GM23338 (cell line): Measurements from ENCODE around the gene ZNF264. TPM values are rescaled to one million over a fixed set of nuclear protein-coding genes. Genes with fewer than 3 reads are reported as not detected.

Experiments
- ATAC-seq: fragments of 200-7000 bp; cut with Tn5 transposase; 3 replicates; pipeline ENCODE4 v1.9.1; 2020
- DNase-seq: peaks from one replicate; pipeline ENCODE4 v3.0.0-alpha.2; 2015; ENCODE audit warnings: low spot score
- H2AFZ ChIP-seq: fragments of 200-600 bp; sonication (generic); 2 replicates; pipeline ENCODE4 v1.8.0; 2016; ENCODE audit warnings: antibody characterized with exemption, mild to moderate bottlenecking, moderate library complexity
- H3F3A ChIP-seq: fragments of 200-600 bp; sonication (generic); replicated peaks from 2 replicates; pipeline ENCODE4 v1.8.0; 2017; ENCODE audit warnings: antibody characterized with exemption, mixed run types, low read depth
- H3K27ac ChIP-seq: fragments of 200-600 bp; sonication (generic); 2 replicates; pipeline ENCODE4 v1.6.1; 2016; ENCODE audit warnings: low read depth
- H3K27me3 ChIP-seq: fragments of 200-600 bp; sonication (generic); 2 replicates; pipeline ENCODE4 v1.8.0; 2016; ENCODE audit warnings: mild to moderate bottlenecking, mixed run types, moderate library complexity; ENCODE audit not compliant: insufficient read depth
- H3K36me3 ChIP-seq: fragments of 200-600 bp; sonication (generic); 2 replicates; pipeline ENCODE4 v1.8.0; 2016; ENCODE audit warnings: mild to moderate bottlenecking; ENCODE audit not compliant: insufficient read depth
- H3K4me1 ChIP-seq: fragments of 200-600 bp; sonication (generic); 2 replicates; pipeline ENCODE4 v1.8.0; 2016; ENCODE audit warnings: mild to moderate bottlenecking, moderate library complexity; ENCODE audit not compliant: insufficient read depth
- H3K4me2 ChIP-seq: fragments of 200-600 bp; sonication (generic); 2 replicates; pipeline ENCODE4 v1.7.1; 2017; ENCODE audit warnings: mixed run types
- H3K4me3 ChIP-seq: fragments of 200-600 bp; sonication (generic); 2 replicates; pipeline ENCODE4 v1.6.1; 2016; ENCODE audit warnings: mixed run types
- H3K79me2 ChIP-seq: fragments of 200-600 bp; sonication (generic); replicated peaks from 2 replicates; pipeline ENCODE4 v1.8.0; 2017; ENCODE audit warnings: mild to moderate bottlenecking; ENCODE audit not compliant: insufficient read depth
- H3K9me2 ChIP-seq: fragments of 200-600 bp; sonication (generic); 2 replicates; pipeline ENCODE4 v1.8.0; 2017; ENCODE audit not compliant: insufficient read depth
- H4K20me1 ChIP-seq: fragments of 200-600 bp; sonication (generic); replicated peaks from 2 replicates; pipeline ENCODE4 v1.8.0; 2017; ENCODE audit warnings: mild to moderate bottlenecking; ENCODE audit not compliant: insufficient read depth
- H3K27ac Mint-ChIP-seq: 2 replicates; pipeline ENCODE4 v1.8.0; 2020; ENCODE audit warnings: inconsistent platforms, mild to moderate bottlenecking, moderate library complexity, mixed read lengths
- H3K27me3 Mint-ChIP-seq: 3 replicates; pipeline ENCODE4 v1.8.0; 2022; ENCODE audit warnings: low read depth, mild to moderate bottlenecking, moderate library complexity, mixed read lengths, inconsistent platforms; ENCODE audit not compliant: insufficient read depth, poor library complexity
- H3K36me3 Mint-ChIP-seq: 3 replicates; pipeline ENCODE4 v1.8.0; 2021; ENCODE audit warnings: low read depth, mild to moderate bottlenecking, inconsistent platforms, moderate library complexity, mixed read lengths
- H3K4me1 Mint-ChIP-seq: 3 replicates; pipeline ENCODE4 v1.8.0; 2020; ENCODE audit warnings: mild to moderate bottlenecking, inconsistent platforms, mixed read lengths
- H3K4me3 Mint-ChIP-seq: 3 replicates; pipeline ENCODE4 v1.8.0; 2021; ENCODE audit warnings: moderate library complexity, mild to moderate bottlenecking, inconsistent platforms, mixed read lengths
- H3K9me3 Mint-ChIP-seq: 3 replicates; pipeline ENCODE4 v1.8.0; 2020; ENCODE audit warnings: moderate library complexity, mild to moderate bottlenecking, inconsistent platforms, mixed read lengths
- CREB1 ChIP-seq: fragments of 250-450 bp; sonication (Bioruptor Pico); IDR thresholded peaks from 2 replicates; pipeline ENCODE4 v1.5.0; 2020; ENCODE audit warnings: low read depth, mild to moderate bottlenecking, moderate library complexity
- ETS1 ChIP-seq: IDR thresholded peaks from 2 replicates; pipeline ENCODE4 v1.6.1; 2016; ENCODE audit warnings: antibody characterized with exemption
- EZH2 ChIP-seq: fragments of 200-600 bp; sonication (generic); IDR thresholded peaks from one replicate; pipeline ENCODE4 v1.8.0; 2017; ENCODE audit warnings: antibody characterized with exemption, mild to moderate bottlenecking, low read depth; ENCODE audit not compliant: unreplicated experiment
- EZH2phosphoT487 ChIP-seq: fragments of 200-600 bp; sonication (generic); IDR thresholded peaks from one replicate; pipeline ENCODE4 v1.8.1; 2018; ENCODE audit warnings: antibody characterized with exemption; ENCODE audit not compliant: unreplicated experiment
- JUNB ChIP-seq: IDR thresholded peaks from one replicate; pipeline ENCODE4 v1.6.1; 2016; ENCODE audit warnings: antibody characterized with exemption; ENCODE audit not compliant: unreplicated experiment
- NANOG ChIP-seq: IDR thresholded peaks from 2 replicates; pipeline ENCODE4 v1.6.1; 2016; ENCODE audit warnings: antibody characterized with exemption, borderline replicate concordance
- POLR2AphosphoS5 ChIP-seq: IDR thresholded peaks from 2 replicates; pipeline ENCODE4 v1.6.1; 2016; ENCODE audit warnings: antibody characterized with exemption, low read depth
- REST ChIP-seq: IDR thresholded peaks from one replicate; pipeline ENCODE4 v1.6.1; 2018; ENCODE audit warnings: antibody characterized with exemption; ENCODE audit not compliant: unreplicated experiment
- STAT1 ChIP-seq: IDR thresholded peaks from one replicate; pipeline ENCODE4 v1.6.1; 2016; ENCODE audit warnings: antibody characterized with exemption; ENCODE audit not compliant: unreplicated experiment
- ZNF114 ChIP-seq: fragments of 250-450 bp; sonication (Bioruptor Pico); IDR thresholded peaks from 2 replicates; pipeline ENCODE4 v1.5.0; 2020; ENCODE audit warnings: mild to moderate bottlenecking, moderate library complexity
- ZNF331 ChIP-seq: fragments of 250-450 bp; sonication (Bioruptor Pico); IDR thresholded peaks from 2 replicates; pipeline ENCODE4 v1.5.0; 2020; ENCODE audit warnings: low read depth, mild to moderate bottlenecking, moderate library complexity
- ZNF462 ChIP-seq: fragments of 250-450 bp; sonication (Bioruptor Pico); IDR thresholded peaks from 2 replicates; pipeline ENCODE4 v1.5.0; 2020; ENCODE audit warnings: mild to moderate bottlenecking, moderate library complexity
- polyA plus RNA-seq: library from polyadenylated mRNA; unstranded; fragments of >200 nt; fragmentation: Nextera tagmentation; extraction: Ambion mirVana; gene quantifications from 2 replicates; pipeline ENCODE4 v1.2.1, GENCODE V29; 2016
- total RNA-seq: library from RNA; depleted of rRNA; stranded (reverse); fragments of >200 nt; shearing (Covaris generic); gene quantifications from 2 replicates; pipeline ENCODE4 v1.2.3, GENCODE V29; 2014
- TF ChIP-seq, protein P1 (sequence below), 2 experiments: fragments of 200-600 bp in 1 of 2; sonication (generic) in 1 of 2; conservative IDR thresholded peaks; 2 replicates each; pipeline versions ENCODE4 v1.5.1 to v1.6.1; 2016 to 2017; ENCODE audit warnings: antibody characterized with exemption in 2 of 2, low read depth in 2 of 2, mild to moderate bottlenecking in 2 of 2, moderate library complexity in 1 of 2

ZNF264 gene
- total and polyA plus RNA-seq, 2 experiments from 2014 or later = 4.0 to 25.9 TPM

DNA sequence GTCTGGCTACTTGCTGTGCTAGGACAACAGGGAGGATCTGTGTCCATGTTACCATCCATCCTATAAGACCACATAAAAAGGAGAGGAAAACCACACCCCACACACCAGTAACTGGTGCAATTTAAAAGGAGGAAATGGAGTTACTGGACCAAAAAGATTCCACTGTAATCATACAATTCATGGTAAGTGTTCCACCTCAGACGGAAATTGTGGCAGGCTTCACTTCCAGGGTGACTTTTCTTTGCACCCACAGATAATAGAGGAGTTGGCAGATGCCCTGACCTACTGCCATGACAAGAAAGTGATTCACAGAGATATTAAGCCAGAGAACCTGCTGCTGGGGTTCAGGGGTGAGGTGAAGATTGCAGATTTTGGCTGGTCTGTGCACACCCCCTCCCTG is 41.9 kb downstream of the ZNF264 start:
- Histone ChIP-seq H3K4me1 (no peaks in the 10 kb centered on the region), H3F3A (no peaks in the 10 kb centered on the region), H3K27ac (no peak overlapping the region), H3K9me2 (no peaks in the 10 kb centered on the region), H3K4me2 (no peak overlapping the region), H2AFZ (no peak overlapping the region), H3K4me3 (no peak overlapping the region), H3K27me3 (no peaks in the 10 kb centered on the region), H3K36me3 (no peaks in the 10 kb centered on the region; the same call in 1 of the 2 replicates), H4K20me1 (no peaks in the 10 kb centered on the region), H3K79me2 (no peaks in the 10 kb centered on the region)
- DNase-seq = no peak
- no peaks in the 10 kb centered on the region; the same call in 2 of the 3 replicates for H3K9me3 Mint-ChIP-seq
- no peak overlapping the region for H3K27ac Mint-ChIP-seq
- ATAC-seq = no peak
- H3K4me1 Mint-ChIP-seq = no peaks in the 10 kb centered on the region; the same call in 2 of the 3 replicates
- no peak overlapping the region for H3K4me3 Mint-ChIP-seq
- no peaks in the 10 kb centered on the region for H3K36me3 Mint-ChIP-seq
- TF ChIP-seq NANOG (no peak), EZH2phosphoT487 (no peak), POLR2AphosphoS5 (no peak), EZH2 (no peak), STAT1 (no peak), ETS1 (no peak), JUNB (no peak), ZNF114 (CRISPR knock-in tag) (no peak), CREB1 (CRISPR knock-in tag) (no peak), ZNF462 (CRISPR knock-in tag) (no peak), ZNF331 (CRISPR knock-in tag) (no peak), REST (no peak)
- TF ChIP-seq, protein P1, sequence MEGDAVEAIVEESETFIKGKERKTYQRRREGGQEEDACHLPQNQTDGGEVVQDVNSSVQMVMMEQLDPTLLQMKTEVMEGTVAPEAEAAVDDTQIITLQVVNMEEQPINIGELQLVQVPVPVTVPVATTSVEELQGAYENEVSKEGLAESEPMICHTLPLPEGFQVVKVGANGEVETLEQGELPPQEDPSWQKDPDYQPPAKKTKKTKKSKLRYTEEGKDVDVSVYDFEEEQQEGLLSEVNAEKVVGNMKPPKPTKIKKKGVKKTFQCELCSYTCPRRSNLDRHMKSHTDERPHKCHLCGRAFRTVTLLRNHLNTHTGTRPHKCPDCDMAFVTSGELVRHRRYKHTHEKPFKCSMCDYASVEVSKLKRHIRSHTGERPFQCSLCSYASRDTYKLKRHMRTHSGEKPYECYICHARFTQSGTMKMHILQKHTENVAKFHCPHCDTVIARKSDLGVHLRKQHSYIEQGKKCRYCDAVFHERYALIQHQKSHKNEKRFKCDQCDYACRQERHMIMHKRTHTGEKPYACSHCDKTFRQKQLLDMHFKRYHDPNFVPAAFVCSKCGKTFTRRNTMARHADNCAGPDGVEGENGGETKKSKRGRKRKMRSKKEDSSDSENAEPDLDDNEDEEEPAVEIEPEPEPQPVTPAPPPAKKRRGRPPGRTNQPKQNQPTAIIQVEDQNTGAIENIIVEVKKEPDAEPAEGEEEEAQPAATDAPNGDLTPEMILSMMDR (conservative IDR thresholded peaks at IDR 0.05; ENCODE audit: low read depth in 2 of 2) = no peak
- peaks cover 3% of the 10 kb centered on the region for H3K27me3 Mint-ChIP-seq
